GM12878 (cell line): ENCODE results near the gene LRP1B. TPM values are rescaled to one million over a fixed set of nuclear protein-coding genes. Genes with fewer than 3 reads are reported as not detected.

Experiments
- ATAC-seq: fragments of 200-7000 bp; cut with Tn5 transposase; 3 replicates; pipeline ENCODE4 v1.9.1; 2020; ENCODE audit warnings: mild to moderate bottlenecking, moderate library complexity
- BruUV-seq: library from RNA; stranded (reverse); fragments of 400-500 nt; replicated peaks from 2 replicates; lab custom pipeline; 2021; lab: Mats Ljungman, UMichigan
- CTCF ChIA-PET: fragments of 300-600 bp; sonication (Branson Sonifier 250); formaldehyde crosslinking; extraction: SDS; loops from one replicate; lab custom pipeline; 2021; ENCODE audit warnings: inconsistent platforms; lab: Yijun Ruan, JAX
- POLR2A ChIA-PET: fragments of 350-600 bp; formaldehyde crosslinking; extraction: SDS; loops from one replicate; lab custom pipeline; 2021; ENCODE audit warnings: inconsistent platforms; lab: Charles Lee
- RAD21 ChIA-PET: fragments of 300-600 bp; sonication (Branson Sonifier 250); formaldehyde crosslinking; loops from one replicate; lab custom pipeline; 2023; ENCODE audit warnings: antibody characterized with exemption; ENCODE audit not compliant: unreplicated experiment; lab: Charles Lee
- SMC1A ChIA-PET: fragments of 300-600 bp; sonication (Branson Sonifier 250); formaldehyde crosslinking; loops from one replicate; lab custom pipeline; 2023; ENCODE audit not compliant: unreplicated experiment, uncharacterized antibody; lab: Charles Lee
- DNase-seq: peaks from one replicate; pipeline ENCODE4 v3.0.0-alpha.2; 2011; ENCODE audit warnings: low read depth, low spot score
- FAIRE-seq: peaks from 3 replicates; lab custom pipeline; 2011; peaks lifted over from hg19 to GRCh38; lab: Jason Lieb, UNC
- H2AFZ ChIP-seq: 2 replicates; pipeline ENCODE4 v1.6.0; 2011; ENCODE audit warnings: low read depth, low read length, control low read depth; ENCODE audit not compliant: control insufficient read depth
- H3K27ac ChIP-seq: 2 replicates; pipeline ENCODE4 v1.5.1; 2011; ENCODE audit warnings: control low read depth; ENCODE audit not compliant: control insufficient read depth, insufficient read depth
- H3K27me3 ChIP-seq, 2 experiments: replicated peaks in 1 of 2; 2 replicates each; pipeline versions ENCODE4 v1.6.0 to v1.6.1; 2011; ENCODE audit warnings: low read length in 1 of 2; ENCODE audit not compliant: control insufficient read depth in 2 of 2, insufficient read depth in 2 of 2
- H3K36me3 ChIP-seq, 2 experiments: 2 replicates each; pipeline ENCODE4 v1.5.1; 2011; ENCODE audit warnings: low read length in 1 of 2; ENCODE audit not compliant: control insufficient read depth in 2 of 2, insufficient read depth in 2 of 2
- H3K4me1 ChIP-seq: 2 replicates; pipeline ENCODE4 v1.6.1; 2011; ENCODE audit warnings: mild to moderate bottlenecking, low read length, moderate library complexity, mixed read lengths; ENCODE audit not compliant: control insufficient read depth, insufficient read depth
- H3K4me2 ChIP-seq: 2 replicates; pipeline ENCODE4 v1.6.0; 2011; ENCODE audit warnings: control low read depth; ENCODE audit not compliant: control insufficient read depth, insufficient read depth
- H3K4me3 ChIP-seq: fragments of 200-600 bp; sonication (generic); 2 replicates; pipeline ENCODE4 v1.5.1; 2016
- H3K79me2 ChIP-seq: 2 replicates; pipeline ENCODE4 v1.6.0; 2011; ENCODE audit warnings: low read length; ENCODE audit not compliant: control insufficient read depth, insufficient read depth
- H3K9ac ChIP-seq: 2 replicates; pipeline ENCODE4 v1.8.0; 2011; ENCODE audit warnings: low read length, control low read depth, mixed read lengths; ENCODE audit not compliant: control insufficient read depth, insufficient read depth
- H3K9me3 ChIP-seq: replicated peaks from 3 replicates; pipeline ENCODE4 v1.5.1; 2011; ENCODE audit warnings: mild to moderate bottlenecking, low read length; ENCODE audit not compliant: control insufficient read depth, insufficient read depth
- H4K20me1 ChIP-seq: 2 replicates; pipeline ENCODE4 v1.6.0; 2011; ENCODE audit not compliant: control insufficient read depth, insufficient read depth
- CREM ChIP-seq: IDR thresholded peaks from 2 replicates; pipeline ENCODE4 v1.6.1; 2014; ENCODE audit warnings: antibody characterized with exemption, low read depth
- E4F1 ChIP-seq: fragments of 450-650 bp; IDR thresholded peaks from 2 replicates; pipeline ENCODE4 v1.6.1; 2018; ENCODE audit warnings: borderline replicate concordance, mild to moderate bottlenecking; ENCODE audit not compliant: partially characterized antibody
- EGR1 ChIP-seq, 2 experiments: IDR thresholded peaks; 1 replicate in 1 of 2; 2 replicates in 1 of 2; pipeline ENCODE4 v1.6.1; 2011 to 2012; ENCODE audit warnings: low read depth in 2 of 2, low read length in 2 of 2, borderline replicate concordance in 1 of 2, mild to moderate bottlenecking in 1 of 2, moderate library complexity in 1 of 2
- GABPA ChIP-seq: IDR thresholded peaks from 2 replicates; pipeline ENCODE4 v1.6.1; 2014; ENCODE audit warnings: antibody characterized with exemption, low read depth, mild to moderate bottlenecking, inconsistent platforms
- HDAC2 ChIP-seq: fragments of 200-600 bp; sonication (generic); IDR thresholded peaks from 2 replicates; pipeline ENCODE4 v1.6.1; 2017
- IRF3 ChIP-seq: fragments of 450-650 bp; IDR thresholded peaks from 2 replicates; pipeline ENCODE4 v1.6.1; 2014; ENCODE audit warnings: mild to moderate bottlenecking
- IRF5 ChIP-seq: fragments of 450-650 bp; IDR thresholded peaks from 2 replicates; pipeline ENCODE4 v1.6.1; 2017; ENCODE audit warnings: borderline replicate concordance
- LARP7 ChIP-seq: fragments of 450-650 bp; IDR thresholded peaks from 2 replicates; pipeline ENCODE4 v1.6.1; 2017; ENCODE audit warnings: mild to moderate bottlenecking
- MYC ChIP-seq: IDR thresholded peaks from 2 replicates; pipeline ENCODE4 v1.6.1; 2011; ENCODE audit warnings: mild to moderate bottlenecking, low read length, moderate library complexity, inconsistent platforms; ENCODE audit not compliant: insufficient read depth, insufficient replicate concordance, insufficient read length, severe bottlenecking
- NRF1 ChIP-seq: conservative IDR thresholded peaks from 2 replicates; pipeline ENCODE4 v1.6.1; 2011; ENCODE audit warnings: mild to moderate bottlenecking, low read depth, low read length, improper control_type of control experiment
- POU2F2 ChIP-seq: IDR thresholded peaks from 3 replicates; pipeline ENCODE4 v1.6.1; 2011; ENCODE audit warnings: low read depth, mild to moderate bottlenecking, low read length, borderline replicate concordance
- RUNX3 ChIP-seq: IDR thresholded peaks from 2 replicates; pipeline ENCODE4 v1.6.1; 2012; ENCODE audit warnings: low read length, inconsistent platforms
- SMAD5 ChIP-seq: IDR thresholded peaks from 2 replicates; pipeline ENCODE4 v1.6.1; 2016; ENCODE audit warnings: antibody characterized with exemption, low read depth
- SP1 ChIP-seq: IDR thresholded peaks from one replicate; pipeline ENCODE4 v1.6.1; 2011; ENCODE audit warnings: low read depth, low read length
- SPI1 ChIP-seq: IDR thresholded peaks from 2 replicates; pipeline ENCODE4 v1.6.1; 2011; ENCODE audit warnings: low read depth, mild to moderate bottlenecking, low read length, moderate library complexity, borderline replicate concordance; ENCODE audit not compliant: insufficient read depth
- in situ Hi-C: fragments of 300-500 bp; cut with MboI; formaldehyde crosslinking; loops from 9 replicates; pipeline ENCODE4 v1.14.3; 2018; ENCODE audit warnings: mixed read lengths
- intact Hi-C: fragments of 100-400 bp; cut with micrococcal nuclease; formaldehyde crosslinking; loops from one replicate; pipeline ENCODE4 v1.14.2; 2022; ENCODE audit not compliant: unreplicated experiment
- polyA plus RNA-seq, 11 experiments: library from polyadenylated mRNA; depleted of rRNA in 4 of 11; unstranded in 6 of 11; stranded (reverse) in 5 of 11; fragments of >200 nt; fragmentation: Nextera tagmentation in 4 of 11; fragmentation: Illumina TruSeq in 1 of 11; extraction: Ambion mirVana in 4 of 11; extraction: Trizol in 1 of 11; gene quantifications; 1 replicate in 1 of 11; 2 replicates in 10 of 11; pipeline versions ENCODE4 v1.2.1 to v1.2.3, GENCODE V29; 2011 to 2016; ENCODE audit warnings: inconsistent platforms in 2 of 11, missing spikeins in 2 of 11, low read depth in 1 of 11
- total RNA-seq, 4 experiments: library from RNA; depleted of rRNA in 3 of 4; stranded (reverse); fragments of >200 nt in 3 of 4; fragmentation: Illumina TruSeq in 1 of 4; extraction: Trizol in 1 of 4; gene quantifications; 2 replicates each; pipeline versions ENCODE4 v1.2.1 to v1.2.3, GENCODE V29; 2013 to 2021

Gene LRP1B
- total and polyA plus RNA-seq, 10 of the 15 experiments (the other 5 are each of a cell fraction or from before 2014, with no cell fraction given): under 0.01 to 0.06 (median 0.03) TPM; not detected in 5

- Histone ChIP-seq H3K9me3 (no peaks in the 10 kb centered on the region), H3K27me3 (peaks cover 0 to 2% of the 10 kb centered on the region in 2 experiments; a peak in 2 of 4 replicates), H3K36me3 (no peaks in the 10 kb centered on the region), H3K79me2 (no peaks in the 10 kb centered on the region), H4K20me1 (no peaks in the 10 kb centered on the region), H3K9ac (no peak overlapping the region), H3K27ac (no peak overlapping the region), H2AFZ (no peak overlapping the region), H3K4me2 (no peak overlapping the region), H3K4me3 (no peak overlapping the region), H3K4me1 (no peaks in the 10 kb centered on the region)
- BruUV-seq: no TSS peak
- TF ChIP-seq POU2F2 (no peak), NRF1 (no peak), LARP7 (no peak)
- ChIA-PET SMC1A (no interaction called here), CTCF (interaction anchor here (1.5 kb wide), 1 partner anchor 15 kb away, joined by 4 read pairs; no protein-coding TSS in a partner anchor), POLR2A (no interaction called here), RAD21 (no interaction called here)
- FAIRE-seq (no peak), ATAC-seq (no peak), DNase-seq (no peak)
- intact Hi-C loops: no loop called here
- in situ Hi-C loops: no loop called here
Measured at GRCh38 chr2:142124706-142125105, 6.1 kb downstream of the LRP1B start.

- CTCF ChIA-PET: interaction anchor here (1.4 kb wide), 1 partner anchor 20 kb away, joined by 5 read pairs; no protein-coding TSS in a partner anchor
- no peaks in the 10 kb centered on the region for H3K36me3 ChIP-seq
- FAIRE-seq (no peak), ATAC-seq (no peak), DNase-seq (no peak)
- no peak overlapping the region for H3K4me3 ChIP-seq
- H3K4me1 ChIP-seq: no peaks in the 10 kb centered on the region
- H2AFZ ChIP-seq: no peak overlapping the region
- POLR2A ChIA-PET: no interaction called here
- H4K20me1 ChIP-seq: no peaks in the 10 kb centered on the region
- H3K9ac ChIP-seq: no peak overlapping the region
- SMC1A ChIA-PET: interaction anchor here (0.9 kb wide), 1 partner anchor 16 kb away, joined by 4 read pairs; no protein-coding TSS in a partner anchor
- no peaks in the 10 kb centered on the region for H3K9me3 ChIP-seq
- RAD21 ChIA-PET: no interaction called here
- no TSS peak for BruUV-seq
- intact Hi-C loops: no loop called here
- H3K4me2 ChIP-seq: no peak overlapping the region
- no peak overlapping the region for H3K27ac ChIP-seq
- no peaks in the 10 kb centered on the region for H3K79me2 ChIP-seq
- no peaks in the 10 kb centered on the region for H3K27me3 ChIP-seq
- in situ Hi-C loops: no loop called here
- TF ChIP-seq IRF3 (no peak), SP1 (no peak), SPI1 (no peak), HDAC2 (no peak), CREM (no peak), EGR1 (IDR thresholded peaks at IDR 0.05; ENCODE audit: borderline replicate concordance in 1 of 2, low read depth in 2 of 2, low read length in 2 of 2) (no peak), IRF5 (no peak), SMAD5 (no peak), MYC (no peak), E4F1 (no peak), GABPA (no peak), RUNX3 (no peak)
Measured at GRCh38 chr2:142119347-142119746, 11.5 kb downstream of the LRP1B start.
